Naive thymus-derived CD8-positive, alpha-beta T cell (primary cell): ENCODE results near the gene TNPO1. TPM values are rescaled to one million over a fixed set of nuclear protein-coding genes. Genes with fewer than 3 reads are reported as not detected.
"Not testable (repeated sequence)": the region's sequence is repeated elsewhere in the genome, so short reads cannot be mapped to it uniquely, and the experiment has no call there.

Source experiments
- ATAC-seq, 2 donors: fragments of 150-1000 bp; cut with Tn5 transposase in 1 of 2; sonication (Bioruptor Pico), chemical (Tn5 transposase) in 1 of 2; 1 replicate in 1 of 2; 2 replicates in 1 of 2; pipeline ENCODE4 v1.10.0; 2021; ENCODE audit warnings: mild to moderate bottlenecking in 2 of 2, moderate library complexity in 2 of 2
- POLR2A ChIA-PET: fragments of 350-600 bp; sonication (Branson Sonifier 250); formaldehyde crosslinking; loops from one replicate; lab custom pipeline; 2021; ENCODE audit warnings: antibody characterized with exemption; lab: Charles Lee
- DNase-seq, 10 donors: peaks; one replicate each; pipeline versions ENCODE4 v3.0.0 to v3.0.0-alpha.2; 2020 to 2022
- H3K27ac Mint-ChIP-seq, 10 donors: one replicate each; pipeline ENCODE4 v1.8.0; 2020 to 2022; ENCODE audit warnings: mild to moderate bottlenecking in 10 of 10, mixed read lengths in 10 of 10, moderate library complexity in 4 of 10, inconsistent platforms in 1 of 10
- H3K27me3 Mint-ChIP-seq, 5 donors: one replicate each; pipeline ENCODE4 v1.8.0; 2021 to 2022; ENCODE audit warnings: mixed read lengths in 5 of 5
- H3K36me3 Mint-ChIP-seq, 3 donors: one replicate each; pipeline ENCODE4 v1.8.0; 2020 to 2022; ENCODE audit warnings: mixed read lengths in 3 of 3, mild to moderate bottlenecking in 2 of 3, inconsistent platforms in 1 of 3
- H3K4me1 Mint-ChIP-seq, 4 donors: one replicate each; pipeline ENCODE4 v1.8.0; 2021 to 2022; ENCODE audit warnings: mixed read lengths in 4 of 4
- H3K4me3 Mint-ChIP-seq, 10 donors: one replicate each; pipeline ENCODE4 v1.8.0; 2020 to 2022; ENCODE audit warnings: mild to moderate bottlenecking in 10 of 10, mixed read lengths in 10 of 10, moderate library complexity in 6 of 10, inconsistent platforms in 1 of 10
- H3K9me3 Mint-ChIP-seq, 9 donors: one replicate each; pipeline ENCODE4 v1.8.0; 2020 to 2022; ENCODE audit warnings: mixed read lengths in 9 of 9, mild to moderate bottlenecking in 3 of 9, inconsistent platforms in 1 of 9, moderate library complexity in 1 of 9
- polyA plus RNA-seq, 3 donors: library from polyadenylated mRNA; unstranded; fragments of 300-500 nt; fragmentation: Illumina TruSeq; gene quantifications; one replicate each; pipeline ENCODE4 v1.2.3, GENCODE V29; 2021
- total RNA-seq, 8 experiments: library from RNA in 2 of 8; stranded (reverse) in 2 of 8; gene quantifications; one replicate each; pipeline ENCODE4 v1.2.3 and lab custom pipeline; 2021 to 2026

Gene TNPO1
- total and polyA plus RNA-seq, 5 experiments from 2014 or later, result 47.6 to 94.1 (median 63.7) TPM

GRCh38 chr5:72796001-72796400 is 20.5 kb upstream of the TNPO1 start:
- Mint-ChIP-seq H3K36me3 (no peaks in the 10 kb centered on the region), H3K27ac (no peak overlapping the region), H3K9me3 (no peaks in the 10 kb centered on the region), H3K4me3 (no peak overlapping the region), H3K27me3 (peaks cover 5 to 27% (median 15%) of the 10 kb centered on the region in 5 donors), H3K4me1 (no peaks in the 10 kb centered on the region)
- DNase-seq (no peak), ATAC-seq (no peak)
- POLR2A ChIA-PET, result no interaction called here

- Mint-ChIP-seq H3K27ac (no peak overlapping the region), H3K9me3 (peaks cover 0 to 15% (median 3%) of the 10 kb centered on the region in 9 donors), H3K4me1 (no peaks in the 10 kb centered on the region), H3K27me3 (peaks cover 2 to 34% (median 9%) of the 10 kb centered on the region in 5 donors), H3K36me3 (peaks cover 0 to under 1% (median 0%) of the 10 kb centered on the region in 3 donors), H3K4me3 (no peak overlapping the region)
- POLR2A ChIA-PET, result no interaction called here
- ATAC-seq (no peak), DNase-seq (no peak)
Observed at GRCh38 chr5:72799721-72800120, 16.7 kb upstream of the TNPO1 start.

- Mint-ChIP-seq H3K36me3 (peaks cover 0 to 28% (median 3%) of the 10 kb centered on the region in 3 donors), H3K9me3 (peaks cover 2 to 39% (median 20%) of the 10 kb centered on the region in 9 donors), H3K27me3 (peaks cover 11 to 34% (median 25%) of the 10 kb centered on the region in 5 donors)
- H3K4me3 Mint-ChIP-seq, H3K4me1 Mint-ChIP-seq, H3K27ac Mint-ChIP-seq, DNase-seq, POLR2A ChIA-PET, ATAC-seq: not testable (repeated sequence)
Observed at GRCh38 chr5:72808637-72809036, 7.8 kb upstream of the TNPO1 start.

GRCh38 chr5:72811849-72812248 is 4.6 kb upstream of the TNPO1 start:
- no peak for DNase-seq
- no peak overlapping the region for H3K27ac Mint-ChIP-seq
- H3K4me1 Mint-ChIP-seq, result peaks cover 0 to 6% (median 0%) of the 10 kb centered on the region in 4 donors
- H3K36me3 Mint-ChIP-seq, result peaks cover 0 to 7% (median 0%) of the 10 kb centered on the region in 3 donors
- H3K4me3 Mint-ChIP-seq, result no peak overlapping the region
- peaks cover 0 to 10% (median 0%) of the 10 kb centered on the region in 9 donors for H3K9me3 Mint-ChIP-seq
- peaks cover 13 to 24% (median 21%) of the 10 kb centered on the region in 5 donors for H3K27me3 Mint-ChIP-seq
- POLR2A ChIA-PET, result no interaction called here
- ATAC-seq, result no peak

- H3K27ac Mint-ChIP-seq, result peak overlapping the region in 1 of 10 donors; percentile 49
- ATAC-seq, result no peak
Observed at GRCh38 chr5:72812488-72812887, 4.0 kb upstream of the TNPO1 start.

GRCh38 chr5:72814104-72814503 is 2.4 kb upstream of the TNPO1 start:
- H3K36me3 Mint-ChIP-seq, result no peaks in the 10 kb centered on the region
- no peak for ATAC-seq
- H3K27me3 Mint-ChIP-seq, result peaks cover 13 to 22% (median 18%) of the 10 kb centered on the region in 5 donors
- H3K9me3 Mint-ChIP-seq, result peaks cover 0 to 3% (median 0%) of the 10 kb centered on the region in 9 donors
- H3K4me1 Mint-ChIP-seq, result peaks cover 8 to 27% (median 17%) of the 10 kb centered on the region in 4 donors
- POLR2A ChIA-PET, result no interaction called here
- DNase-seq, result no peak
- no peak overlapping the region for H3K27ac Mint-ChIP-seq
- no peak overlapping the region for H3K4me3 Mint-ChIP-seq

More at GRCh38 chr5:72812488-72812887, 4.0 kb upstream of the TNPO1 start:
- H3K4me1 Mint-ChIP-seq, result peaks cover 3 to 11% (median 4%) of the 10 kb centered on the region in 4 donors
- DNase-seq, result no peak
- POLR2A ChIA-PET, result no interaction called here
- H3K9me3 Mint-ChIP-seq, result peaks cover 0 to 5% (median 0%) of the 10 kb centered on the region in 9 donors
- H3K4me3 Mint-ChIP-seq, result no peak overlapping the region
- H3K36me3 Mint-ChIP-seq, result peaks cover 0 to 4% (median 0%) of the 10 kb centered on the region in 3 donors
- H3K27me3 Mint-ChIP-seq, result peaks cover 13 to 24% (median 19%) of the 10 kb centered on the region in 5 donors

GRCh38 chr5:72814864-72815263 is 1.6 kb upstream of the TNPO1 start:
- no peak for ATAC-seq
- peaks cover 8 to 29% (median 20%) of the 10 kb centered on the region in 4 donors for H3K4me1 Mint-ChIP-seq
- POLR2A ChIA-PET, result no interaction called here
- H3K36me3 Mint-ChIP-seq, result no peaks in the 10 kb centered on the region
- DNase-seq, result no peak
- peak overlapping the region in 1 of 10 donors; percentile 19 for H3K4me3 Mint-ChIP-seq
- no peaks in the 10 kb centered on the region for H3K9me3 Mint-ChIP-seq
- no peak overlapping the region for H3K27ac Mint-ChIP-seq
- peaks cover 10 to 15% (median 14%) of the 10 kb centered on the region in 5 donors for H3K27me3 Mint-ChIP-seq

- DNase-seq, result peak in 4 of 10 donors; percentile 12 to 70 (median 32)
- H3K27ac Mint-ChIP-seq, result peak overlapping the region; percentile 85 to 99 (median 96)
- POLR2A ChIA-PET, result interaction anchor here (1.7 to 3.7 kb wide), 2 partner anchors 27 to 33 kb away, joined by 4 to 35 read pairs; no protein-coding TSS in a partner anchor
- H3K9me3 Mint-ChIP-seq, result no peaks in the 10 kb centered on the region
- no peaks in the 10 kb centered on the region for H3K36me3 Mint-ChIP-seq
- peaks cover 8 to 29% (median 20%) of the 10 kb centered on the region in 4 donors for H3K4me1 Mint-ChIP-seq
- H3K4me3 Mint-ChIP-seq, result peak overlapping the region; percentile 84 to 97 (median 96)
- H3K27me3 Mint-ChIP-seq, result peaks cover 10 to 15% (median 14%) of the 10 kb centered on the region in 5 donors
- ATAC-seq, result peak; percentile 49 to 59
Observed at GRCh38 chr5:72815580-72816283, 729 bp upstream of the TNPO1 start.

- peak overlapping the region; percentile 84 to 97 (median 96) for H3K4me3 Mint-ChIP-seq
Observed at GRCh38 chr5:72817076-72817481, 618 bp downstream of the TNPO1 start.

GRCh38 chr5:72817671-72818266 is 1.3 kb downstream of the TNPO1 start:
- no peaks in the 10 kb centered on the region for H3K9me3 Mint-ChIP-seq
- peak in 1 of 10 donors; percentile 17 for DNase-seq
- peak overlapping the region; percentile 87 to 99 (median 94) for H3K27ac Mint-ChIP-seq
- H3K27me3 Mint-ChIP-seq, result peaks cover 0 to 6% (median 3%) of the 10 kb centered on the region in 5 donors
- no peaks in the 10 kb centered on the region for H3K36me3 Mint-ChIP-seq
- ATAC-seq, result no peak
- POLR2A ChIA-PET, result interaction anchor here (0.9 to 3.7 kb wide), 3 partner anchors 12 to 207 kb away, joined by 5 to 35 read pairs (median 6); no protein-coding TSS in a partner anchor
- peaks cover 8 to 36% (median 21%) of the 10 kb centered on the region in 4 donors for H3K4me1 Mint-ChIP-seq
- H3K4me3 Mint-ChIP-seq, result peak overlapping the region; percentile 84 to 97 (median 96)

More at GRCh38 chr5:72817076-72817481, 618 bp downstream of the TNPO1 start:
- H3K27ac Mint-ChIP-seq, result peak overlapping the region; percentile 87 to 99 (median 94)
- DNase-seq, result peak in 8 of 10 donors; percentile 4 to 68 (median 24)
- ATAC-seq, result peak; percentile 27 to 33
- peaks cover 8 to 35% (median 21%) of the 10 kb centered on the region in 4 donors for H3K4me1 Mint-ChIP-seq
- peaks cover 5 to 11% (median 7%) of the 10 kb centered on the region in 5 donors for H3K27me3 Mint-ChIP-seq
- no peaks in the 10 kb centered on the region for H3K9me3 Mint-ChIP-seq
- no peaks in the 10 kb centered on the region for H3K36me3 Mint-ChIP-seq
- POLR2A ChIA-PET, result interaction anchor here (0.9 to 3.7 kb wide), 4 partner anchors 13 to 206 kb away, joined by 4 to 35 read pairs (median 6); no protein-coding TSS in a partner anchor

- H3K36me3 Mint-ChIP-seq, result no peaks in the 10 kb centered on the region
- H3K27ac Mint-ChIP-seq, result peak overlapping the region in 5 of 10 donors; percentile 0 to 73 (median 8)
- DNase-seq (peak in 9 of 10 donors; percentile 14 to 70 (median 39)), ATAC-seq (peak in 1 of 2 donors; percentile 22)
- peaks cover 0 to 2% (median 1%) of the 10 kb centered on the region in 5 donors for H3K27me3 Mint-ChIP-seq
- H3K9me3 Mint-ChIP-seq, result no peaks in the 10 kb centered on the region
- H3K4me3 Mint-ChIP-seq, result peak overlapping the region in 8 of 10 donors; percentile 5 to 67 (median 32)
- peaks cover 8 to 36% (median 21%) of the 10 kb centered on the region in 4 donors for H3K4me1 Mint-ChIP-seq
- POLR2A ChIA-PET, result interaction anchor here (3.7 kb wide), 1 partner anchor 29 kb away, joined by 35 read pairs; no protein-coding TSS in a partner anchor
Observed at GRCh38 chr5:72818866-72819534, 2.5 kb downstream of the TNPO1 start.

- no peak overlapping the region for H3K27ac Mint-ChIP-seq
- no peaks in the 10 kb centered on the region for H3K36me3 Mint-ChIP-seq
- H3K9me3 Mint-ChIP-seq, result no peaks in the 10 kb centered on the region
- H3K4me1 Mint-ChIP-seq, result peaks cover 8 to 31% (median 21%) of the 10 kb centered on the region in 4 donors
- H3K4me3 Mint-ChIP-seq, result no peak overlapping the region
- ATAC-seq (no peak), DNase-seq (no peak)
- no peaks in the 10 kb centered on the region for H3K27me3 Mint-ChIP-seq
- POLR2A ChIA-PET, result no interaction called here
Observed at GRCh38 chr5:72821776-72822175, 5.3 kb downstream of the TNPO1 start.
